Mammary epithelial cell (primary cell): ENCODE data around the gene IRF2BP2.

Source experiments
- CTCF ChIP-seq, 2 donors: IDR thresholded peaks in 1 of 2; conservative IDR thresholded peaks in 1 of 2; 2 replicates each; pipeline ENCODE4 v1.5.1; 2011 to 2012; ENCODE audit warnings: inconsistent platforms in 2 of 2, low read length in 2 of 2, mild to moderate bottlenecking in 2 of 2, control low read depth in 1 of 2, low read depth in 1 of 2; ENCODE audit not compliant: insufficient read depth in 1 of 2; ENCODE audit errors: extremely low read depth in 1 of 2
- EZH2 ChIP-seq: IDR thresholded peaks from 2 replicates; pipeline ENCODE4 v1.6.1; 2012; ENCODE audit warnings: low read length, inconsistent platforms, borderline replicate concordance

GRCh38 chr1:234659538-234659937 lies 49.6 kb upstream of the IRF2BP2 start:
- no peak for TF ChIP-seq CTCF (conservative IDR thresholded peaks at IDR 0.05 in 1 of 2, IDR thresholded peaks at IDR 0.05 in 1 of 2; ENCODE audit: extremely low read depth in 1 of 2, insufficient read depth in 1 of 2, low read depth in 1 of 2, low read length in 2 of 2)
- TF ChIP-seq EZH2: no peak
